Nasal cavity respiratory epithelium epithelial cell of viscerocranial mucosa (primary cell): ENCODE measurements around the gene PLEKHH2. TPM values are rescaled to one million over a fixed set of nuclear protein-coding genes. Genes with fewer than 3 reads are reported as not detected.

Experiments
- total RNA-seq: library from RNA; depleted of rRNA; stranded (reverse); fragments of >200 nt; gene quantifications from 2 replicates; pipeline ENCODE4 v1.2.3, GENCODE V29; 2014

The PLEKHH2 gene
- total RNA-seq: 0.43 and 1.4 TPM in 2 replicates

DNA sequence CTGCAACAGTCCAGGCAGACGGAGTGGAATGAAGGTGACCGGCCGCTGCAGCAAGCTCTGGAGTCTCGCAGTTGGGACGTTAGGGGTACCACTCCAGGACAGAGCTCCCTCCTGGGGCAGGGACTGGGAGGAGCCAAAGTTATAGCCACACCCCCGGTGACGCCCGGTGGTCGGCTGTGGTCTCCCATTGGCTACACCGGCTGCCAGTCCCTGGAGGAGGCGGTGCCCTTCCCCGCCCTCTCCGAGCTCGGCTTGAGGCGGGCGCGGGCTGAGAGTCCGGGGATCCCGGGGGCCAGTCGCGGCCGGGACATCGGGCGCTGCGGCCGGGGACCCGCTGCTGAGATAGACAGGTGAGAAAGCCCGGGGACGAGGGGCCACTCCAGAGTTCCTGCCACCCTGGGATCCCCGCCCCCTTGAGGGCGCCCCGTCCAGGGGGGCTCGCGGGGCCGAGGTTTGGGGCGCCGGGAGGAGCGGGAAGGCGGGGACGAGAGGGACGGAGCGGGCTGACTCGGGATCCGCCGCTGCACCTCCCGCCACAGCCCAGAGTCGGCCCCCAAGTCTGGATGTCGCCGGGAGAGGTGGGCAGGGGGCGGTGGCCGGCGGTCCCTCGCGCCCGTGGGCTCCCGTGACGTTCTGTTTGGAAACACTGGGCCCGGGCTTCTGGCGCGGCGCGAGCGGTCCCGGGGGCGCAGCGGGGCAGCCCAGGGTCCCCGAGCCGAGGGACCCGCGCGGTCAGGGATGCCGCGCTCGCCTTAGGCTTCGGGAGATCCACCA, at the start of gene PLEKHH2:
Gene PLEKHH2 (plus strand): TSS at position 231 of the 774 bp plus-strand sequence. CDS start 7,414 bp downstream, outside the sequence.

DNA sequence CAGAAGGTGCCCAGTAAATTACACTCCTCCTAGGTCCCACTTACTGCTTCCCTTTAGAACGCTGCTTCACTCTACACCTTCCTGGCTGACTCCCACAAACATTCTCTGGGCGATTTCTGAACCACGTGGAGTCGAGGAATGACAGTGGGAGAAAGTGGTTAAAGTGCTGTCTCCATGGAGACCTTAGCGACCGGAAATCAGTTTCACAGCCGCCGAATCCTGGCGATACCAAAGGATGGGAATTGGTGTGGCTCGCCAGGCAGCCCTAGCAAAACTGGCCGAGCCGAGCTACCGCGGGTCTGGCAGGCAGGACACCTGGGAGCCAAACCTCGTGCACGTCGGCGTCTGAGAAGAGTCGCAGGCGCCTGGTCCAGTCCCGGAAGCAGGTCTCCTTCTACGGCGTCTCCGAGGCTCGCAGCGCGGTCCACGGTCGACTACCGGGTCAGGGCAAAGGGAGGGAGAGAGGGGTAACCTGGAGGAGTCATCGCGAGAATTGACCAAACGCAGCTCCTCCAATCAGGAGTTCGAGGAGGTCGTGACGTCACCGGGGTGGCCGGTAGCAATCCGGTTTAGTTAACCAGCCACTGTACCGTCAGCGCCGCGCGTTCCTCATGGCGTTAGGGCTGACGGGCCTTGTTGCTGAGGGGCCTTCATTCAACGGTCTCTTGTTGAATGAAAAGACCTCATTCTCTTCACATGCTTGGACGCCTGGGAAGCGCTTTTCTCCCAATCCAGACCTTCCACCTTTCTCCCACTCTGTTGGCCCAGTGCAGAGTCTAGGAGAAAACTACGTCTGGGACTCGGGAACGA, 41.3 kb upstream of the PLEKHH2 start, which contains the start of gene THADA:
Gene THADA (minus strand): TSS at position 436 of the 810 bp plus-strand sequence. CDS start 3,646 bp downstream, outside the sequence.

GRCh38 chr2:43676322-43677050, 39.4 kb downstream of the PLEKHH2 start, which contains the start of gene C1GALT1C1L:
Gene C1GALT1C1L (minus strand): TSS chr2:43676429. CDS start chr2:43676322, 107 bp downstream.

DNA sequence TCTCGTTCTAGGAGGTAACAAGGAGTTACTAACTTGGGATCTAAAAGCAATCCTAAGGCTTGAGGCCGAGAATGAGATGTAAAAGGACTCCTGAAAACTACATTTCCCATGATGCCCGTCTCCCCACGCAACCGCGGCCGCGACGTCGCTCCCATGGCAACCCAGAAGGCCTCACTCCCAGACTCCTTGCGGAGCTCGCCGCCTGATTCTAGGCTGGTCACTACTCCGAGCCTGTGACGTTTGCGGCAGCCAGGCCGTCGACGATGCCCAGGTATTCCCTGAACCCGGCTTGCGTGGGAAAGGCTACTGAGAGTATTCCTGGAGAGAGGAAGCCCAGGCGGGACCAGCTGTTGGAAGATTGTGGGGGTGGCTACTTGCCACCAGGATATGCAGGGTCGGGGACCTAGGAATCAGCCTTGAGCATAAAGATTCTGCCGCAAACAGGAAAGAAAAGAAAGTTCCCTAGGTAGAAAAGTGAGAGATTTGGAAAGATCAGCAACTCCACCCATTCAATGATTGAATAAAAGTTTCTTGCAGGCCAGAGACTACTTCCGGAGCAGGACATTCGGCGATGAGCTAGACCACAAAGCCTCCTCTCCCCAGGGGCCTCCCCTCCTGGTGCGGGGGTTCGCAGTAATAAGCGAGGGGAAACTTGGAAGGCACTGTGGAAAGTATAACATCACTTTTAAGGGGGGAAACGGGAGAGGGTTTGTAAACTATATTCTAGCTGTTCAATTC, 137.0 kb downstream of the PLEKHH2 start, which contains the start of gene DYNC2LI1:
Gene DYNC2LI1 (plus strand): TSS at position 164 of the 738 bp plus-strand sequence. CDS start 100 bp downstream, at position 264.

Other genes with a start within 250 kb of the PLEKHH2 start
- 26.3 and 38.0 TPM in 2 replicates for gene THADA, start 41.2 kb upstream of the PLEKHH2 start, total RNA-seq
- under 0.01 and 0.14 TPM in 2 replicates for gene C1GALT1C1L, start 39.2 kb downstream of the PLEKHH2 start, total RNA-seq
- gene DYNC2LI1, start 136.8 kb downstream of the PLEKHH2 start, total RNA-seq: 15.0 and 17.7 TPM in 2 replicates
- not detected in 2 replicates for gene ABCG5, start 201.6 kb downstream of the PLEKHH2 start, total RNA-seq
- gene ABCG8, start 201.7 kb downstream of the PLEKHH2 start, total RNA-seq: not detected in 2 replicates